ENCODE data around the gene TSPEAR. TPM values are rescaled to one million over a fixed set of nuclear protein-coding genes. Genes with fewer than 3 reads are reported as not detected.
"Not testable (repeated sequence)": the region's sequence is repeated elsewhere in the genome, so short reads cannot be mapped to it uniquely, and the experiment has no call there.

TSPEAR gene
- total RNA-seq, 1 donor = not detected

- H3K4me3 ChIP-seq (ENCODE audit: low read depth, low read length) = no peak overlapping the region
- TF ChIP-seq CTCF (IDR thresholded peaks at IDR 0.05; ENCODE audit: insufficient read depth, low read length) = no peak
- DNase-seq (ENCODE audit: low read depth) = no peak
Observed at GRCh38 chr21:44506279-44507255, 204.8 kb downstream of the TSPEAR start.

GRCh38 chr21:44505673-44506278 lies 205.6 kb downstream of the TSPEAR start:
- no peak overlapping the region for H3K4me3 ChIP-seq (ENCODE audit: low read depth, low read length)
- no peak for DNase-seq (ENCODE audit: low read depth)
- no peak for TF ChIP-seq CTCF (IDR thresholded peaks at IDR 0.05; ENCODE audit: insufficient read depth, low read length)

GRCh38 chr21:44503901-44504399 lies 207.4 kb downstream of the TSPEAR start:
- DNase-seq (ENCODE audit: low read depth) = no peak
- no peak overlapping the region for H3K4me3 ChIP-seq (ENCODE audit: low read depth, low read length)
- no peak for TF ChIP-seq CTCF (IDR thresholded peaks at IDR 0.05; ENCODE audit: insufficient read depth, low read length)

- DNase-seq (ENCODE audit: low read depth); H3K4me3 ChIP-seq (ENCODE audit: low read depth, low read length): not testable (repeated sequence)
Observed at GRCh38 chr21:44503006-44503889, 208.1 kb downstream of the TSPEAR start.

GRCh38 chr21:44502171-44502958 lies 209.0 kb downstream of the TSPEAR start:
- no peak for DNase-seq (ENCODE audit: low read depth)
- no peak overlapping the region for H3K4me3 ChIP-seq (ENCODE audit: low read depth, low read length)
- TF ChIP-seq CTCF (IDR thresholded peaks at IDR 0.05; ENCODE audit: insufficient read depth, low read length) = no peak

- no peak for DNase-seq (ENCODE audit: low read depth)
- no peak overlapping the region for H3K4me3 ChIP-seq (ENCODE audit: low read depth, low read length)
- no peak for TF ChIP-seq CTCF (IDR thresholded peaks at IDR 0.05; ENCODE audit: insufficient read depth, low read length)
Observed at GRCh38 chr21:44500111-44500510, 211.3 kb downstream of the TSPEAR start.
